Measurements from ENCODE around the gene FUT8.

Gene FUT8

DNA sequence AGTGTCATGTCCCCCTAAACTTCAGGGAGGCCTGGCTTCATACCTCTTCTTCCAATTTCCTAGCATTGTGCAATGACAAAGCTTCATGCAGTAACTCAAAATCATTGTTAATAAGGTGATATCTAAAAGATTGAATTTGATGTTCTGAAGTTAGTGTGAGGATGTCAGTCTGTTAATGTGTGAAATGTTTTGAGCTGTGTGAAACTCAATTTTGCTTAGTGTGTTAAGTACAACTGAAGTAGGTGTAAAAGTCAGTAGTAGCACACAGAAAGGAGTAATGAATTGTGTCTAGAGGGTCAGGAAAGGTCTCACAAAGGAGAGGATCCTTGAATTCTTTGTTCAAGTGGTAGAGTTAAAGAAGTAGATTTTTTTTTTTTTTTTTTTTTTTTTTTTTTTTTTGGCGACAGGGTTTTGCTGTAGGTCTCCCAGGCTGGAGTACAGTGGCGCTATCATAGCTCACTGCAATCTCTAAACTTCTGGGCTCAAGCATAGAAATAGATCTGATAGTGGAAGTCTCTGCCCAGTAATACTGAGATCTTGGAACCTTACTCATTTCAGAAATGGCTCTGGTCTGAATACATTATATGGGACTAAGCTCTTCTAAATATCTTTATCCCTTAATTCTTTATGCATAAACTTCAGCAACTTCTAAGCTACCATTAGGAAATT lies 63.9 kb downstream of the FUT8 start:
- Histone ChIP-seq H3K9ac (ENCODE audit: low read depth, low read length, poor library complexity) (no peak overlapping the region), H2BK120ac (ENCODE audit: low read depth, low read length) (no peak overlapping the region), H2AFZ (ENCODE audit: low read length) (no peak overlapping the region), H3K9me3 (replicated peaks in 1 of 2; ENCODE audit: control insufficient read depth in 2 of 2, insufficient read depth in 1 of 2, low read depth in 1 of 2, low read length in 2 of 2) (no peaks in the 10 kb centered on the region), H2BK15ac (ENCODE audit: low read length) (no peak overlapping the region), H3K79me1 (ENCODE audit: low read depth, low read length) (peaks cover 1% of the 10 kb centered on the region), H2BK5ac (ENCODE audit: low read length) (no peak overlapping the region), H3K27ac (replicated peaks; ENCODE audit: low read length) (no peak overlapping the region), H4K91ac (ENCODE audit: low read depth, low read length, poor library complexity) (no peak overlapping the region), H3K18ac (ENCODE audit: low read length) (no peak overlapping the region), H3K23ac (ENCODE audit: low read depth, low read length, poor library complexity) (no peak overlapping the region), H2AK5ac (ENCODE audit: low read depth, low read length) (no peak overlapping the region), H3K4me1 (ENCODE audit: control insufficient read depth in 2 of 2, insufficient read depth in 1 of 2, low read depth in 1 of 2, low read length in 2 of 2) (peaks cover 8 to 12% of the 10 kb centered on the region in 2 donors), H3K27me3 (ENCODE audit: control insufficient read depth in 3 of 3, insufficient read depth in 3 of 3, low read depth in 1 of 3, low read length in 3 of 3) (no peaks in the 10 kb centered on the region), H2BK12ac (ENCODE audit: low read length) (no peak overlapping the region), H4K8ac (ENCODE audit: low read depth, low read length) (no peak overlapping the region), H3K4me2 (ENCODE audit: insufficient read depth, low read length, poor library complexity, severe bottlenecking) (no peak overlapping the region), H3K14ac (ENCODE audit: low read length) (no peak overlapping the region), H3K36me3 (replicated peaks in 1 of 2; ENCODE audit: control insufficient read depth in 2 of 2, insufficient read depth in 2 of 2, low read length in 2 of 2) (no peaks in the 10 kb centered on the region), H3K4ac (ENCODE audit: low read length) (no peak overlapping the region), H3K4me3 (ENCODE audit: low read length in 2 of 2) (no peak overlapping the region)
- no peak for DNase-seq (ENCODE audit: low spot score)
- WGBS, 2 donors (ENCODE audit: extremely low coverage in 2 of 2, insufficient read length in 2 of 2, insufficient replicate concordance in 1 of 2): no CpG with 5 or more reads among the region's 2 CpGs

GRCh38 chr14:65476942-65477318 lies 64.4 kb downstream of the FUT8 start:
- Histone ChIP-seq H3K4ac (ENCODE audit: low read length) (no peak overlapping the region), H3K27ac (replicated peaks; ENCODE audit: low read length) (no peak overlapping the region), H3K4me1 (ENCODE audit: control insufficient read depth in 2 of 2, insufficient read depth in 1 of 2, low read depth in 1 of 2, low read length in 2 of 2) (peaks cover 4 to 11% of the 10 kb centered on the region in 2 donors), H3K23ac (ENCODE audit: low read depth, low read length, poor library complexity) (no peak overlapping the region), H3K9ac (ENCODE audit: low read depth, low read length, poor library complexity) (no peak overlapping the region), H4K91ac (ENCODE audit: low read depth, low read length, poor library complexity) (no peak overlapping the region), H2BK12ac (ENCODE audit: low read length) (no peak overlapping the region), H2AK5ac (ENCODE audit: low read depth, low read length) (no peak overlapping the region), H3K9me3 (replicated peaks in 1 of 2; ENCODE audit: control insufficient read depth in 2 of 2, insufficient read depth in 1 of 2, low read depth in 1 of 2, low read length in 2 of 2) (no peaks in the 10 kb centered on the region), H3K36me3 (replicated peaks in 1 of 2; ENCODE audit: control insufficient read depth in 2 of 2, insufficient read depth in 2 of 2, low read length in 2 of 2) (no peaks in the 10 kb centered on the region), H2BK15ac (ENCODE audit: low read length) (no peak overlapping the region), H4K8ac (ENCODE audit: low read depth, low read length) (no peak overlapping the region), H2BK120ac (ENCODE audit: low read depth, low read length) (no peak overlapping the region), H3K27me3 (ENCODE audit: control insufficient read depth in 3 of 3, insufficient read depth in 3 of 3, low read depth in 1 of 3, low read length in 3 of 3) (no peaks in the 10 kb centered on the region), H3K79me1 (ENCODE audit: low read depth, low read length) (peaks cover 1% of the 10 kb centered on the region), H3K4me3 (ENCODE audit: low read length in 2 of 2) (no peak overlapping the region), H2AFZ (ENCODE audit: low read length) (no peak overlapping the region), H3K4me2 (ENCODE audit: insufficient read depth, low read length, poor library complexity, severe bottlenecking) (no peak overlapping the region), H2BK5ac (ENCODE audit: low read length) (no peak overlapping the region), H3K14ac (ENCODE audit: low read length) (no peak overlapping the region), H3K18ac (ENCODE audit: low read length) (no peak overlapping the region)
- WGBS, 2 donors (ENCODE audit: extremely low coverage in 2 of 2, insufficient read length in 2 of 2, insufficient replicate concordance in 1 of 2): no CpG with 5 or more reads among the region's 1 CpG
- DNase-seq (ENCODE audit: low spot score): no peak

DNA sequence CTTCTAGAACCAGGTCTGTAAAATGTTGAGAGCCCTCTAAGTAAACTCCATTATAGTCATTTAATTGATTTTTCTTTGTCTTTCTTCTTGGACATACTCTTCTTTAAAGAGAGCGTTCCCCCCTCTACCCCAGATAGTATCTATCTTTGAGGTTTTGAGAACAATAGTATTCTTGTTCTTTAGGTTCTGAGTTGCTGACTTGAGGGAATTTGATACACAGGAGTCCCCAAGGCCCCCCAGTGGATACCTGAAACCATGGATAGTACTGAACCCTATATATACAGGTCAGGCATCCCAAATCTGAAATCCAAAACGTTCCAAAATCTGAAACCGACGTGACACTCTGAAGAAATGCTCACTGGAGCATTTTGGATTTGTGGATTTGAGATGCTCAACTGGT lies 65.5 kb downstream of the FUT8 start:
- Histone ChIP-seq H3K27ac (replicated peaks; ENCODE audit: low read length) (peak overlapping the region; percentile 61), H4K91ac (ENCODE audit: low read depth, low read length, poor library complexity) (no peak overlapping the region), H3K4me2 (ENCODE audit: insufficient read depth, low read length, poor library complexity, severe bottlenecking) (no peak overlapping the region), H3K4me1 (ENCODE audit: control insufficient read depth in 2 of 2, insufficient read depth in 1 of 2, low read depth in 1 of 2, low read length in 2 of 2) (peaks cover 7 to 16% of the 10 kb centered on the region in 2 donors), H3K18ac (ENCODE audit: low read length) (no peak overlapping the region), H2BK120ac (ENCODE audit: low read depth, low read length) (no peak overlapping the region), H3K9ac (ENCODE audit: low read depth, low read length, poor library complexity) (no peak overlapping the region), H3K23ac (ENCODE audit: low read depth, low read length, poor library complexity) (no peak overlapping the region), H3K9me3 (replicated peaks in 1 of 2; ENCODE audit: control insufficient read depth in 2 of 2, insufficient read depth in 1 of 2, low read depth in 1 of 2, low read length in 2 of 2) (no peaks in the 10 kb centered on the region), H3K4me3 (ENCODE audit: low read length in 2 of 2) (no peak overlapping the region), H4K8ac (ENCODE audit: low read depth, low read length) (no peak overlapping the region), H3K79me1 (ENCODE audit: low read depth, low read length) (peaks cover 1% of the 10 kb centered on the region), H2BK12ac (ENCODE audit: low read length) (no peak overlapping the region), H2AFZ (ENCODE audit: low read length) (no peak overlapping the region), H3K14ac (ENCODE audit: low read length) (no peak overlapping the region), H2BK15ac (ENCODE audit: low read length) (no peak overlapping the region), H2AK5ac (ENCODE audit: low read depth, low read length) (no peak overlapping the region), H3K4ac (ENCODE audit: low read length) (no peak overlapping the region), H3K36me3 (replicated peaks in 1 of 2; ENCODE audit: control insufficient read depth in 2 of 2, insufficient read depth in 2 of 2, low read length in 2 of 2) (no peaks in the 10 kb centered on the region), H3K27me3 (ENCODE audit: control insufficient read depth in 3 of 3, insufficient read depth in 3 of 3, low read depth in 1 of 3, low read length in 3 of 3) (no peaks in the 10 kb centered on the region), H2BK5ac (ENCODE audit: low read length) (no peak overlapping the region)
- no peak for DNase-seq (ENCODE audit: low spot score)
- WGBS, 2 donors (ENCODE audit: extremely low coverage in 2 of 2, insufficient read length in 2 of 2, insufficient replicate concordance in 1 of 2): no CpG with 5 or more reads among the region's 4 CpGs

- Histone ChIP-seq H3K14ac (ENCODE audit: low read length) (no peak overlapping the region), H2BK15ac (ENCODE audit: low read length) (no peak overlapping the region), H2BK5ac (ENCODE audit: low read length) (no peak overlapping the region), H3K4me3 (ENCODE audit: low read length in 2 of 2) (no peak overlapping the region), H2AK5ac (ENCODE audit: low read depth, low read length) (no peak overlapping the region), H3K27ac (replicated peaks; ENCODE audit: low read length) (peak overlapping the region; percentile 37), H2BK12ac (ENCODE audit: low read length) (no peak overlapping the region), H3K4me2 (ENCODE audit: insufficient read depth, low read length, poor library complexity, severe bottlenecking) (no peak overlapping the region), H2BK120ac (ENCODE audit: low read depth, low read length) (no peak overlapping the region), H3K18ac (ENCODE audit: low read length) (no peak overlapping the region), H3K9me3 (replicated peaks in 1 of 2; ENCODE audit: control insufficient read depth in 2 of 2, insufficient read depth in 1 of 2, low read depth in 1 of 2, low read length in 2 of 2) (no peaks in the 10 kb centered on the region), H4K91ac (ENCODE audit: low read depth, low read length, poor library complexity) (no peak overlapping the region), H3K79me1 (ENCODE audit: low read depth, low read length) (peaks cover 1% of the 10 kb centered on the region), H2AFZ (ENCODE audit: low read length) (no peak overlapping the region), H3K4ac (ENCODE audit: low read length) (no peak overlapping the region), H4K8ac (ENCODE audit: low read depth, low read length) (no peak overlapping the region), H3K23ac (ENCODE audit: low read depth, low read length, poor library complexity) (no peak overlapping the region), H3K4me1 (ENCODE audit: control insufficient read depth in 2 of 2, insufficient read depth in 1 of 2, low read depth in 1 of 2, low read length in 2 of 2) (peaks cover 8 to 17% of the 10 kb centered on the region in 2 donors), H3K27me3 (ENCODE audit: control insufficient read depth in 3 of 3, insufficient read depth in 3 of 3, low read depth in 1 of 3, low read length in 3 of 3) (no peaks in the 10 kb centered on the region), H3K36me3 (replicated peaks in 1 of 2; ENCODE audit: control insufficient read depth in 2 of 2, insufficient read depth in 2 of 2, low read length in 2 of 2) (no peaks in the 10 kb centered on the region), H3K9ac (ENCODE audit: low read depth, low read length, poor library complexity) (no peak overlapping the region)
- no CpG with 5 or more reads among the region's 1 CpG for whole genome bisulfite sequencing, 2 donors (ENCODE audit: extremely low coverage in 2 of 2, insufficient read length in 2 of 2, insufficient replicate concordance in 1 of 2)
- DNase-seq (ENCODE audit: low spot score): no peak
Measured at GRCh38 chr14:65478596-65478995, 66.1 kb downstream of the FUT8 start.

All from neuronal stem cell (in vitro differentiated cells).